SK-N-SH treated with all-trans-retinoic acid at 6 μM for 48 hours (cell line): Measurements from ENCODE around the gene PSD.

Source experiments
- ARNTL ChIP-seq: fragments of 450-650 bp; formaldehyde crosslinking; IDR thresholded peaks from 2 replicates; pipeline ENCODE4 v1.5.0; 2020; ENCODE audit warnings: low read depth, mild to moderate bottlenecking, moderate library complexity, borderline replicate concordance
- ESRRG ChIP-seq: fragments of 250-450 bp; sonication (Bioruptor Pico); IDR thresholded peaks from 2 replicates; pipeline ENCODE4 v1.6.1; 2021; ENCODE audit warnings: mild to moderate bottlenecking
- PATZ1 ChIP-seq: fragments of 250-450 bp; sonication (Bioruptor Pico); IDR thresholded peaks from 2 replicates; pipeline ENCODE4 v1.8.0; 2020; ENCODE audit warnings: mild to moderate bottlenecking, moderate library complexity, borderline replicate concordance
- PPARA ChIP-seq: fragments of 250-450 bp; sonication (Bioruptor Pico); IDR thresholded peaks from 2 replicates; pipeline ENCODE4 v1.5.0; 2020; ENCODE audit warnings: mild to moderate bottlenecking, borderline replicate concordance
- TCF4 ChIP-seq: fragments of 250-450 bp; sonication (Bioruptor Pico); IDR thresholded peaks from 2 replicates; pipeline ENCODE4 v1.8.0; 2021; ENCODE audit warnings: mild to moderate bottlenecking, moderate library complexity, borderline replicate concordance
- ZC3H10 ChIP-seq: fragments of 250-450 bp; sonication (Bioruptor Pico); IDR thresholded peaks from 2 replicates; pipeline ENCODE4 v1.5.1; 2021; ENCODE audit warnings: mild to moderate bottlenecking, moderate library complexity
- ZFP3 ChIP-seq: fragments of 250-450 bp; sonication (Bioruptor Pico); IDR thresholded peaks from 2 replicates; pipeline ENCODE4 v1.5.0; 2020; ENCODE audit warnings: mild to moderate bottlenecking, moderate library complexity
- ZNF565 ChIP-seq: fragments of 450-650 bp; formaldehyde crosslinking; conservative IDR thresholded peaks from 2 replicates; pipeline ENCODE4 v1.5.0; 2020; ENCODE audit warnings: low read depth, mild to moderate bottlenecking, moderate library complexity

DNA sequence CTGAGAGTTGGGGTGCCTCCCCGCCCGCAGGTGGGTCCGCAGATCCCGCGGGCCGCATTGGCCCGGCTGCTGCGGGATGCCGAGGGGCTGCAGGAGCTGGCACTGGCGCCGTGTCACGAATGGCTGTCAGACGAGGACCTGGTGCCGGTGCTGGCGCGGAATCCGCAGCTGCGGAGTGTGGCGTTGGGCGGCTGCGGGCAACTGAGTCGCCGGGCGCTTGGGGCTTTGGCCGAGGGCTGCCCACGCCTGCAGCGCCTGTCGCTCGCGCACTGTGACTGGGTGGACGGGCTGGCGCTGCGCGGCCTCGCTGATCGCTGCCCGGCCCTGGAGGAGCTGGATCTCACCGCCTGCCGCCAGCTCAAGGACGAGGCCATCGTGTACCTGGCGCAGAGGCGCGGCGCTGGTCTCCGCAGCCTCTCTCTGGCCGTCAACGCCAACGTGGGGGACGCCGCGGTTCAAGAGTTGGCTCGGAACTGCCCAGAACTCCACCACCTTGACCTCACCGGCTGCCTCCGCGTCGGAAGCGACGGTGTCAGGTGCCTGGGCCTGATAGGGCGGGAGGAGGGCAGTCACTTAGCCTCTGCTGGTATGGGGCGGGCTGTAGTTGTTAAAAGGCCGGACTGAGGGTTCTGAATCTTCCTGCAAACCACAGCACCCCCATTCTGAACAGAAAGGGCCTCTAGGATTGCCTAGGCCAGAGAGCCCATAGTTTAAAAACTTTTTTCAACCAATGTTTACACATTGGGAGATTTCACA lies 3.4 kb upstream of the PSD start:
- no peak for TF ChIP-seq ZC3H10 (CRISPR knock-in tag)
- no peak for TF ChIP-seq PATZ1
- TF ChIP-seq ESRRG (CRISPR knock-in tag): no peak
- no peak for TF ChIP-seq ZFP3 (CRISPR knock-in tag)
- TF ChIP-seq ARNTL: no peak
- no peak for TF ChIP-seq PPARA (CRISPR knock-in tag)
- TF ChIP-seq ZNF565 (CRISPR knock-in tag): no peak
- no peak for TF ChIP-seq TCF4 (CRISPR knock-in tag)
